ENCODE results near the gene TMEM176A.

TMEM176A gene

GRCh38 chr7:150850273-150850672, 49.7 kb downstream of the TMEM176A start:
- peaks cover 15% of the 10 kb centered on the region for H3K27me3 ChIP-seq (ENCODE audit: insufficient read depth, low read length)
- no peaks in the 10 kb centered on the region for H3K9me3 ChIP-seq (ENCODE audit: low read length)
- H2AFZ ChIP-seq (ENCODE audit: low read depth, low read length): no peak overlapping the region
- H3K4me1 ChIP-seq (ENCODE audit: insufficient read depth, low read length): no peaks in the 10 kb centered on the region
- no peaks in the 10 kb centered on the region for H3K36me3 ChIP-seq (ENCODE audit: insufficient read depth, low read length)
- H3K4me3 ChIP-seq (ENCODE audit: low read length): no peak overlapping the region

- no peak overlapping the region for H3K4me3 ChIP-seq (ENCODE audit: low read length)
- no peaks in the 10 kb centered on the region for H3K9me3 ChIP-seq (ENCODE audit: low read length)
- H3K27me3 ChIP-seq (ENCODE audit: insufficient read depth, low read length): peaks cover 15% of the 10 kb centered on the region
- no peaks in the 10 kb centered on the region for H3K36me3 ChIP-seq (ENCODE audit: insufficient read depth, low read length)
- H2AFZ ChIP-seq (ENCODE audit: low read depth, low read length): no peak overlapping the region
- H3K4me1 ChIP-seq (ENCODE audit: insufficient read depth, low read length): no peaks in the 10 kb centered on the region
These were observed 51.2 kb downstream of the TMEM176A start for GRCh38 chr7:150851492-150852370.

- no peaks in the 10 kb centered on the region for H3K36me3 ChIP-seq (ENCODE audit: insufficient read depth, low read length)
- H3K4me1 ChIP-seq (ENCODE audit: insufficient read depth, low read length): no peaks in the 10 kb centered on the region
- no peak within 1 kb of the TSS for H2AFZ ChIP-seq (ENCODE audit: low read depth, low read length)
- peaks cover 15% of the 10 kb centered on the region for H3K27me3 ChIP-seq (ENCODE audit: insufficient read depth, low read length)
- no peak within 1 kb of the TSS for H3K4me3 ChIP-seq (ENCODE audit: low read length)
- H3K9me3 ChIP-seq (ENCODE audit: low read length): no peaks in the 10 kb centered on the region
These were observed 51.9 kb downstream of the TMEM176A start, which contains the start of gene AOC1 for GRCh38 chr7:150852371-150852905. Gene AOC1, plus strand, starts transcription at chr7:150852517. Its CDS starts 3,954 bp downstream, at chr7:150856471.

- Histone ChIP-seq H3K4me3 (ENCODE audit: low read length) (no peak overlapping the region), H2AFZ (ENCODE audit: low read depth, low read length) (no peak overlapping the region), H3K27me3 (ENCODE audit: insufficient read depth, low read length) (peaks cover 15% of the 10 kb centered on the region), H3K9me3 (ENCODE audit: low read length) (no peaks in the 10 kb centered on the region), H3K4me1 (ENCODE audit: insufficient read depth, low read length) (no peaks in the 10 kb centered on the region), H3K36me3 (ENCODE audit: insufficient read depth, low read length) (no peaks in the 10 kb centered on the region)
These were observed 53.8 kb downstream of the TMEM176A start for GRCh38 chr7:150854066-150855000.

Measured in neuron (in vitro differentiated cells).